HG03175 (cell line): ENCODE data around the gene ELK4.

Experiments used
- ATAC-seq: cut with Tn5 transposase; IDR thresholded peaks from one replicate; pipeline ENCODE4 v1.9.1; 2021; ENCODE audit warnings: mild to moderate bottlenecking, moderate library complexity; ENCODE audit not compliant: unreplicated experiment

Gene ELK4

GRCh38 chr1:205631010-205631767, 622 bp downstream of the ELK4 start:
- ATAC-seq: peak; percentile 68

- ATAC-seq: no peak
Measured at GRCh38 chr1:205630651-205631009, 1.2 kb downstream of the ELK4 start.

- no peak for ATAC-seq
Measured at GRCh38 chr1:205630241-205630640, 1.6 kb downstream of the ELK4 start.

- no peak for ATAC-seq
Measured at GRCh38 chr1:205629751-205630150, 2.1 kb downstream of the ELK4 start.

- no peak for ATAC-seq
Measured at GRCh38 chr1:205627956-205628355, 3.9 kb downstream of the ELK4 start.

GRCh38 chr1:205626216-205626615, 5.6 kb downstream of the ELK4 start:
- ATAC-seq: no peak

- no peak for ATAC-seq
Measured at GRCh38 chr1:205623646-205624045, 8.2 kb downstream of the ELK4 start.

- no peak for ATAC-seq
Measured at GRCh38 chr1:205620269-205620668, 11.5 kb downstream of the ELK4 start.

GRCh38 chr1:205619376-205619775, 12.4 kb downstream of the ELK4 start:
- ATAC-seq: no peak

GRCh38 chr1:205616563-205617293, 15.1 kb downstream of the ELK4 start:
- no peak for ATAC-seq

GRCh38 chr1:205615789-205616188, 16.0 kb downstream of the ELK4 start:
- ATAC-seq: no peak

- ATAC-seq: no peak
Measured at GRCh38 chr1:205613854-205614412, 17.9 kb downstream of the ELK4 start.

- ATAC-seq: no peak
Measured at GRCh38 chr1:205612556-205612955, 19.3 kb downstream of the ELK4 start.

GRCh38 chr1:205612104-205612503, 19.7 kb downstream of the ELK4 start:
- ATAC-seq: no peak

- no peak for ATAC-seq
Measured at GRCh38 chr1:205610901-205611466, 20.8 kb downstream of the ELK4 start.

- no peak for ATAC-seq
Measured at GRCh38 chr1:205610036-205610435, 21.8 kb downstream of the ELK4 start.

GRCh38 chr1:205604825-205605505, 26.8 kb downstream of the ELK4 start:
- ATAC-seq: no peak

GRCh38 chr1:205604059-205604458, 27.8 kb downstream of the ELK4 start:
- ATAC-seq: no peak

GRCh38 chr1:205601205-205601604, 30.6 kb downstream of the ELK4 start:
- no peak for ATAC-seq

GRCh38 chr1:205600085-205600484, 31.7 kb downstream of the ELK4 start:
- no peak for ATAC-seq

GRCh38 chr1:205599669-205600042, 32.2 kb downstream of the ELK4 start:
- no peak for ATAC-seq
